DOHH2 (cell line): Measurements from ENCODE around the gene MYO7B.

Experiments used
- EZH2phosphoT487 ChIP-seq: fragments of 200-600 bp; sonication (generic); IDR thresholded peaks from 2 replicates; pipeline ENCODE4 v1.6.1; 2017; ENCODE audit warnings: borderline replicate concordance, mild to moderate bottlenecking, antibody characterized with exemption, low read length, moderate library complexity, mixed read lengths
- TF ChIP-seq, protein P1 (sequence below): fragments of 200-600 bp; sonication (generic); IDR thresholded peaks from one replicate; pipeline ENCODE4 v1.5.1; 2014; ENCODE audit warnings: antibody characterized with exemption, mild to moderate bottlenecking, low read depth, low read length; ENCODE audit not compliant: poor library complexity, severe bottlenecking

DNA sequence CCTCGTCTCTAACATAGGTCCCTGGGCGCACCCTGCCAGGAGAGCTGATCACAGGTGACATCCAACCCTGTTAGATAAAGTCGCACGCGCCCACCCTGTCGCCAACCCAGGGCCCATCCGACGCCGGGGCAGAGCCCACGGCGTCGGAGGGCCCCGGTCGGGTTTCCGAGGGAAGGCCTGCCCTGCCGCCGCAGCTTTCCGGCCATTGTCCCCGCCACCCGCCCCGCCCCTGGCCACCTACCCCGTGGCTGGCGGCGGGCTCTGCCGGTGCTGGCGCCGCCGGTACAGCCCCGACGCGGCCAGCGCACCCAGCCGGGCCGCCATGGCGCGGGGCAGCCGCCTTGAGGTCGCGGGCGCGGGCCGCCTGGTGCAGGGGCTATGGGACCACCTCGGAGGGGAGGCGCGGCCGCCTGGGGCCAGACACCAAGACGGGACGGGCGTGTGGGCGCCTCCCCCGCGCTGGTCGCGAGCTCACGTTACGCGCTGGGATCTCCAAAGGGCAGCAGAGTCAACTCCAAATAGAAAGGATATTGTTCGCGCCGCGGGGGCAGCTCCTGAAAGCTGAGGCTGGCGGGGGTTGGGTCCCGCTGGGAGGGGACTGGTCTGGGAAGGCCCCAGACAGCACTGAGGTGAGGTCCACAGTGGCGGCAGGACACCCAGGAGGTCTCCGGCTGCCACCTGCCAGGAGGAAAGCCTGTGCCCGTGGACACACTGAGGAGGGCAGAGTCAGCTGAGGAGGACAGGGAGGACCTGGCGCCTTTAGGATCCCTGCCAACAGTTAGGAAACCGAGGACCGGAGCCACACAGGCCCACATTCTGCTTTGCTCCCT, 128.8 kb downstream of the MYO7B start:
- TF ChIP-seq, protein P1, sequence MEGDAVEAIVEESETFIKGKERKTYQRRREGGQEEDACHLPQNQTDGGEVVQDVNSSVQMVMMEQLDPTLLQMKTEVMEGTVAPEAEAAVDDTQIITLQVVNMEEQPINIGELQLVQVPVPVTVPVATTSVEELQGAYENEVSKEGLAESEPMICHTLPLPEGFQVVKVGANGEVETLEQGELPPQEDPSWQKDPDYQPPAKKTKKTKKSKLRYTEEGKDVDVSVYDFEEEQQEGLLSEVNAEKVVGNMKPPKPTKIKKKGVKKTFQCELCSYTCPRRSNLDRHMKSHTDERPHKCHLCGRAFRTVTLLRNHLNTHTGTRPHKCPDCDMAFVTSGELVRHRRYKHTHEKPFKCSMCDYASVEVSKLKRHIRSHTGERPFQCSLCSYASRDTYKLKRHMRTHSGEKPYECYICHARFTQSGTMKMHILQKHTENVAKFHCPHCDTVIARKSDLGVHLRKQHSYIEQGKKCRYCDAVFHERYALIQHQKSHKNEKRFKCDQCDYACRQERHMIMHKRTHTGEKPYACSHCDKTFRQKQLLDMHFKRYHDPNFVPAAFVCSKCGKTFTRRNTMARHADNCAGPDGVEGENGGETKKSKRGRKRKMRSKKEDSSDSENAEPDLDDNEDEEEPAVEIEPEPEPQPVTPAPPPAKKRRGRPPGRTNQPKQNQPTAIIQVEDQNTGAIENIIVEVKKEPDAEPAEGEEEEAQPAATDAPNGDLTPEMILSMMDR, result no peak
- no peak for TF ChIP-seq EZH2phosphoT487
